ENCODE data around the gene CCDC71.
A peak's percentile ranks its signal among the peaks of the same experiment; 100 is the strongest.

Gene CCDC71

DNA sequence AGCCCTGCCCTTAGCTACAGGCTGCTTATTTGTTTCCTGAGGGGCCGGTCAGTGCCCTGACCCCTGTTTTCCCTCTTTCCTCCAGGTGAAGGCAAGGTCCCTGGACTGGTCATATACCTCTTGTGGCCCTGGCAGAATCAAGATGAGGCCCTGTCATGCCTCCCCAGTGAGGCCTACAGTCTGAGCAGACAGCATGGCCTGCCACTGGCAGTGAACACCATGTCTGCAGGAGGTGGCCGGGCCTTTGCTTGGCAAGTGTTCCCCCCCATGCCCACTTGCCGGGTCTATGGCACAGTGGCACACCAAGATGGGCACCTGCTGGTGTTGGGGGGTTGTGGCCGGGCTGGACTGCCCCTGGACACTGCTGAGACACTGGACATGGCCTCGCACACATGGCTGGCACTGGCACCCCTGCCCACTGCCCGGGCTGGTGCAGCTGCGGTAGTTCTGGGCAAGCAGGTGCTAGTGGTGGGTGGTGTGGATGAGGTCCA lies 6.5 kb upstream of the CCDC71 start:
- Histone ChIP-seq H3K4me2 (ENCODE audit: low read length) (no peak overlapping the region), H3K36me3 (ENCODE audit: control insufficient read depth, low read length) (no peaks in the 10 kb centered on the region), H3K27me3 (ENCODE audit: control insufficient read depth, low read length) (no peaks in the 10 kb centered on the region), H3K27ac (ENCODE audit: low read depth, low read length) (no peak overlapping the region), H4K20me1 (ENCODE audit: control insufficient read depth, insufficient read depth, low read depth, low read length) (no peaks in the 10 kb centered on the region), H3K79me2 (ENCODE audit: control insufficient read depth, low read length) (no peaks in the 10 kb centered on the region), H3K9me2 (replicated peaks; ENCODE audit: control insufficient read depth, low read length) (no peaks in the 10 kb centered on the region), H3K4me1 (ENCODE audit: control insufficient read depth, low read length) (peaks cover 6% of the 10 kb centered on the region), H3F3A (ENCODE audit: control insufficient read depth, insufficient read depth) (no peaks in the 10 kb centered on the region), H3K9me3 (ENCODE audit: control insufficient read depth, insufficient read depth, low read length) (no peaks in the 10 kb centered on the region), H3K4me3 (ENCODE audit: low read length) (no peak overlapping the region)
- no peak for TF ChIP-seq EZH2phosphoT487 (IDR thresholded peaks at IDR 0.05; ENCODE audit: borderline replicate concordance, low read length)

DNA sequence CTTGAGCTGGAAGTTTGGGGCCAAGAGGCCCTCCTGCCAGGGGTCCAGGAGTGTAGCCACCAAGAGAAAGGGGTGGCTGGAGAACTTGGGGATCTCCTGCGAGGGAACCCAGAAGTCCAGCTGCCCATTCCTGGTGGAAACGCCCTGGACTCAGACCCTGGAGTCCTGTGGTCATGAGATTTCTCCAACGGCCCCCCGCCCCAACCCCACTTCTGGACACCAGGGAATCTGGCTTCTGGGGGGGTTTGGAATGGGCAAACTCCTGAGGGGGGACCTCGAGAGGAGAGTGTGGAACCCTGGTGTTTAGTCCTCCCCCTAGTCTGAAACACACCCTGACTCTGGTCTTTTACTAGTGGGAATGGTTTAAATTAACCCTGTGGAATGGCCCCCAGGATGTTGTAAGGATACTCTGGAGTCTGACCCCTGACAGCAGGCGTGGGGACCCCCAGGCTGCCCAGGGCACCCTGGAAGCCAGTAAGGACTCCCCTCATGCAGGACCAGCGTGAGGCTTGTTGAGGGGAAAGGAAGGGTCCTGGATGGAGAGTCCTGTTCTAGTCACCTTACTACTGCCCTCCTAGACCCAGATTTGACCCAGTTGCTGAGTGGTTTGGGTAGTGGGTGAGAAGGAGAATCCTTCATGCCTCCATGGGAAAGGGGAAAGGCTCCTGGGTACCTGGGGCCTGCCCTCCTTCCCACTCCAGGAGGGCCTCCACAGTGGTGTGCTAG lies 5.8 kb upstream of the CCDC71 start:
- Histone ChIP-seq H3K27ac (ENCODE audit: low read depth, low read length) (no peak overlapping the region), H3K36me3 (ENCODE audit: control insufficient read depth, low read length) (no peaks in the 10 kb centered on the region), H3F3A (ENCODE audit: control insufficient read depth, insufficient read depth) (no peaks in the 10 kb centered on the region), H3K27me3 (ENCODE audit: control insufficient read depth, low read length) (no peaks in the 10 kb centered on the region), H3K9me3 (ENCODE audit: control insufficient read depth, insufficient read depth, low read length) (peaks cover 2% of the 10 kb centered on the region; the same call in 1 of the 2 replicates), H4K20me1 (ENCODE audit: control insufficient read depth, insufficient read depth, low read depth, low read length) (no peaks in the 10 kb centered on the region), H3K4me1 (ENCODE audit: control insufficient read depth, low read length) (peaks cover 6% of the 10 kb centered on the region), H3K4me3 (ENCODE audit: low read length) (peak overlapping the region; percentile 75), H3K79me2 (ENCODE audit: control insufficient read depth, low read length) (no peaks in the 10 kb centered on the region), H3K4me2 (ENCODE audit: low read length) (peak overlapping the region; percentile 89), H3K9me2 (replicated peaks; ENCODE audit: control insufficient read depth, low read length) (no peaks in the 10 kb centered on the region; the same call in 1 of the 2 replicates)
- TF ChIP-seq EZH2phosphoT487 (IDR thresholded peaks at IDR 0.05; ENCODE audit: borderline replicate concordance, low read length) = no peak
- TF ChIP-seq, protein P1, sequence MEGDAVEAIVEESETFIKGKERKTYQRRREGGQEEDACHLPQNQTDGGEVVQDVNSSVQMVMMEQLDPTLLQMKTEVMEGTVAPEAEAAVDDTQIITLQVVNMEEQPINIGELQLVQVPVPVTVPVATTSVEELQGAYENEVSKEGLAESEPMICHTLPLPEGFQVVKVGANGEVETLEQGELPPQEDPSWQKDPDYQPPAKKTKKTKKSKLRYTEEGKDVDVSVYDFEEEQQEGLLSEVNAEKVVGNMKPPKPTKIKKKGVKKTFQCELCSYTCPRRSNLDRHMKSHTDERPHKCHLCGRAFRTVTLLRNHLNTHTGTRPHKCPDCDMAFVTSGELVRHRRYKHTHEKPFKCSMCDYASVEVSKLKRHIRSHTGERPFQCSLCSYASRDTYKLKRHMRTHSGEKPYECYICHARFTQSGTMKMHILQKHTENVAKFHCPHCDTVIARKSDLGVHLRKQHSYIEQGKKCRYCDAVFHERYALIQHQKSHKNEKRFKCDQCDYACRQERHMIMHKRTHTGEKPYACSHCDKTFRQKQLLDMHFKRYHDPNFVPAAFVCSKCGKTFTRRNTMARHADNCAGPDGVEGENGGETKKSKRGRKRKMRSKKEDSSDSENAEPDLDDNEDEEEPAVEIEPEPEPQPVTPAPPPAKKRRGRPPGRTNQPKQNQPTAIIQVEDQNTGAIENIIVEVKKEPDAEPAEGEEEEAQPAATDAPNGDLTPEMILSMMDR (IDR thresholded peaks at IDR 0.05; ENCODE audit: low read depth, low read length, poor library complexity, severe bottlenecking) = no peak

DNA sequence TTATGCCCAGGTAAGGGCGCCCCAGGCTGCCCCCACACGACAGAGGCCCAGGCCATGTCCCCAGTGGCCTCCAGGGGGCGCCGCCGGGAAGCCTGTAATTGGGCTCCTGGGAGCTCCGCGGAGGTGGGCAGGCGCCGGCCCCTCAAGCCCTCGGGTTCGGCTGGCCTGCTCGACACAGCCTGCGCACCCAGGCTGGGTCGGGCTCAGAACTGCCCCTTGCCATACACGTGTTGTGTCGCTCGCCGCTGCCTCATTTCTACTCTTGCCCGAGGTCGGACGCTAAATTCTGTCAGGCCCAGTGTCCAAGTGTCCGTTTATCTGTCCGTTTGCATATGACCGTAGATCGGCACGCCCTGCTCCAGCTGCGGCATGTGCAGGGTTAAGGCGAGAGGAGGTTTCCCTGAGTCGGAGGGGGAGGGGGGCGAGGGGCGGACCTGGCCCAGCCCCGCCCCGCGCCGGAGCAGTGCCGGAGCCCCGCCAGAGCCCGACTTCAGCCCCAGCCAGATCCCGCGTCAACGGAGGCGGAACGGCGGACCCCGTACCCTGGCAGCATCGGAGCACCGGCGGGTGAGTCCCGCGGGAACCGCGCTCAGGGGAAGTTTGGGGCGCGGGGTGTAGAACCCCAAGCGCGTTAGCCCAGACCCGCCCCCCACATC lies 5.1 kb upstream of the CCDC71 start, which contains the start of gene KLHDC8B:
Gene KLHDC8B (plus strand): TSS at position 480 of the 656 bp plus-strand sequence. CDS start 1,172 bp downstream, outside the sequence.
- H3K9me3 ChIP-seq (ENCODE audit: control insufficient read depth, insufficient read depth, low read length) = peaks cover 7% of the 10 kb centered on the region; the same call in 1 of the 2 replicates
- H3K79me2 ChIP-seq (ENCODE audit: control insufficient read depth, low read length) = peaks cover 5% of the 10 kb centered on the region
- no peaks in the 10 kb centered on the region for H3K36me3 ChIP-seq (ENCODE audit: control insufficient read depth, low read length)
- no peak for TF ChIP-seq EZH2phosphoT487 (IDR thresholded peaks at IDR 0.05; ENCODE audit: borderline replicate concordance, low read length)
- TF ChIP-seq, protein P1 (IDR thresholded peaks at IDR 0.05; ENCODE audit: low read depth, low read length, poor library complexity, severe bottlenecking) = peak; percentile 97
- no peaks in the 10 kb centered on the region for H3F3A ChIP-seq (ENCODE audit: control insufficient read depth, insufficient read depth)
- H3K4me2 ChIP-seq (ENCODE audit: low read length) = peak within 1 kb of the TSS; percentile 89
- H3K4me1 ChIP-seq (ENCODE audit: control insufficient read depth, low read length) = peaks cover 13% of the 10 kb centered on the region
- no peaks in the 10 kb centered on the region for H4K20me1 ChIP-seq (ENCODE audit: control insufficient read depth, insufficient read depth, low read depth, low read length)
- no peak within 1 kb of the TSS for H3K27ac ChIP-seq (ENCODE audit: low read depth, low read length)
- peak within 1 kb of the TSS; percentile 75 for H3K4me3 ChIP-seq (ENCODE audit: low read length)
- H3K27me3 ChIP-seq (ENCODE audit: control insufficient read depth, low read length) = no peaks in the 10 kb centered on the region
- H3K9me2 ChIP-seq (replicated peaks; ENCODE audit: control insufficient read depth, low read length) = no peaks in the 10 kb centered on the region; the same call in 1 of the 2 replicates
